IMR-90 (cell line): ENCODE results near the gene PTRHD1. TPM values are rescaled to one million over a fixed set of nuclear protein-coding genes. Genes with fewer than 3 reads are reported as not detected.

Source experiments
- ATAC-seq: fragments of 200-7000 bp; cut with Tn5 transposase; 2 replicates; pipeline ENCODE4 v1.9.1; 2020; ENCODE audit warnings: low read depth, mild to moderate bottlenecking, moderate library complexity
- BruUV-seq: library from RNA; stranded (reverse); fragments of 400-500 nt; replicated peaks from 2 replicates; lab custom pipeline; 2021; lab: Mats Ljungman, UMichigan
- CTCF ChIA-PET: fragments of 300-600 bp; formaldehyde crosslinking; extraction: SDS; loops from one replicate; lab custom pipeline; 2021; ENCODE audit warnings: antibody characterized with exemption; lab: Yijun Ruan, JAX
- POLR2A ChIA-PET: fragments of 300-600 bp; sonication (Branson Sonifier 250); formaldehyde crosslinking; loops from one replicate; lab custom pipeline; 2022; ENCODE audit warnings: antibody characterized with exemption; ENCODE audit not compliant: unreplicated experiment; lab: Charles Lee
- DNase-seq: peaks from one replicate; pipeline ENCODE4 v3.0.0; 2013
- H2AFZ ChIP-seq: replicated peaks from 2 replicates; pipeline ENCODE3; 2013; ENCODE audit warnings: low read length, mild to moderate bottlenecking; ENCODE audit not compliant: poor library complexity
- H2AK5ac ChIP-seq: 2 replicates; pipeline ENCODE4 v1.6.1; 2013; ENCODE audit warnings: low read depth, low read length, inconsistent platforms
- H2AK9ac ChIP-seq: replicated peaks from 2 replicates; pipeline ENCODE3; 2013; ENCODE audit warnings: mild to moderate bottlenecking, low read depth, low read length, moderate library complexity; ENCODE audit not compliant: poor library complexity
- H2BK120ac ChIP-seq: 2 replicates; pipeline ENCODE4 v1.6.1; 2013; ENCODE audit warnings: low read depth, low read length, inconsistent platforms
- H2BK15ac ChIP-seq: 3 replicates; pipeline ENCODE4 v1.6.1; 2013; ENCODE audit warnings: low read depth, low read length, inconsistent platforms
- H2BK20ac ChIP-seq: 2 replicates; pipeline ENCODE4 v1.6.1; 2013; ENCODE audit warnings: low read depth, mild to moderate bottlenecking, inconsistent platforms, low read length, moderate library complexity
- H2BK5ac ChIP-seq: 2 replicates; pipeline ENCODE4 v1.6.1; 2013; ENCODE audit warnings: mild to moderate bottlenecking, low read depth, low read length, inconsistent platforms; ENCODE audit not compliant: poor library complexity, severe bottlenecking
- H3K14ac ChIP-seq: replicated peaks from 2 replicates; pipeline ENCODE4 v1.6.1; 2013; ENCODE audit warnings: low read depth, low read length, inconsistent platforms
- H3K18ac ChIP-seq: 2 replicates; pipeline ENCODE4 v1.6.1; 2013; ENCODE audit warnings: low read depth, low read length, control low read depth
- H3K23ac ChIP-seq: 2 replicates; pipeline ENCODE4 v1.6.1; 2013; ENCODE audit warnings: low read depth, low read length, inconsistent platforms
- H3K27ac ChIP-seq: 2 replicates; pipeline ENCODE4 v1.5.1; 2013; ENCODE audit warnings: mild to moderate bottlenecking, control low read depth, low read length; ENCODE audit not compliant: insufficient read depth
- H3K27me3 ChIP-seq: 2 replicates; pipeline ENCODE4 v1.6.1; 2013; ENCODE audit warnings: low read length; ENCODE audit not compliant: control insufficient read depth, insufficient read depth
- H3K36me3 ChIP-seq: 2 replicates; pipeline ENCODE4 v1.6.1; 2013; ENCODE audit warnings: low read length, mixed read lengths; ENCODE audit not compliant: control insufficient read depth, insufficient read depth
- H3K4ac ChIP-seq: 2 replicates; pipeline ENCODE4 v1.6.1; 2013; ENCODE audit warnings: low read depth, low read length, inconsistent platforms
- H3K4me1 ChIP-seq: 2 replicates; pipeline ENCODE4 v1.6.1; 2013; ENCODE audit warnings: low read length, mixed read lengths; ENCODE audit not compliant: control insufficient read depth, insufficient read depth
- H3K4me2 ChIP-seq: 2 replicates; pipeline ENCODE4 v1.6.1; 2013; ENCODE audit warnings: low read depth, mild to moderate bottlenecking, control low read depth, low read length, moderate library complexity
- H3K4me3 ChIP-seq: 2 replicates; pipeline ENCODE4 v1.5.1; 2013; ENCODE audit warnings: low read depth, mild to moderate bottlenecking, control low read depth, low read length, moderate library complexity; ENCODE audit not compliant: insufficient read depth
- H3K56ac ChIP-seq: 2 replicates; pipeline ENCODE4 v1.6.1; 2013; ENCODE audit warnings: low read length, inconsistent platforms; ENCODE audit not compliant: insufficient read depth; ENCODE audit errors: extremely low read depth
- H3K79me1 ChIP-seq, 2 experiments: 2 replicates each; pipeline ENCODE4 v1.6.1; 2013; ENCODE audit warnings: low read length in 2 of 2, inconsistent platforms in 1 of 2, low read depth in 1 of 2
- H3K9ac ChIP-seq: 2 replicates; pipeline ENCODE4 v1.6.1; 2013; ENCODE audit warnings: low read depth, low read length, control low read depth
- H3K9me1 ChIP-seq: 2 replicates; pipeline ENCODE4 v1.6.1; 2013; ENCODE audit warnings: low read length, inconsistent platforms; ENCODE audit not compliant: insufficient read depth
- H3K9me3 ChIP-seq: 2 replicates; pipeline ENCODE4 v1.6.1; 2013; ENCODE audit warnings: low read length; ENCODE audit not compliant: control insufficient read depth, insufficient read depth
- H4K20me1 ChIP-seq: 2 replicates; pipeline ENCODE4 v1.6.1; 2013; ENCODE audit warnings: low read length, inconsistent platforms; ENCODE audit not compliant: insufficient read depth
- H4K5ac ChIP-seq: 2 replicates; pipeline ENCODE4 v1.6.1; 2013; ENCODE audit warnings: mild to moderate bottlenecking, low read depth, low read length, control low read depth
- H4K8ac ChIP-seq, 2 experiments: 2 replicates each; pipeline ENCODE4 v1.6.1; 2013; ENCODE audit warnings: low read depth in 2 of 2, low read length in 2 of 2, control low read depth in 1 of 2, inconsistent platforms in 1 of 2
- H4K91ac ChIP-seq: 2 replicates; pipeline ENCODE4 v1.6.1; 2013; ENCODE audit warnings: low read depth, low read length, inconsistent platforms; ENCODE audit not compliant: insufficient read depth
- RAD21 ChIP-seq: IDR thresholded peaks from 2 replicates; pipeline ENCODE4 v1.6.1; 2012; ENCODE audit warnings: low read length, improper control_type of control experiment
- SMC3 ChIP-seq: fragments of 150-350 bp; IDR thresholded peaks from 2 replicates; pipeline ENCODE4 v1.6.1; 2016; ENCODE audit warnings: low read depth, mild to moderate bottlenecking, antibody characterized with exemption, low read length, moderate library complexity
- WGBS, 2 experiments: methylation state at CpG; one replicate each; pipeline versions ENCODE4 v1.1.5 to v1.1.7; 2013; ENCODE audit warnings: missing lambda C conversion rate in 2 of 2; ENCODE audit not compliant: insufficient read length in 1 of 2; ENCODE audit errors: extremely low coverage in 2 of 2; 5-methylcytosine and 5-hydroxymethylcytosine counted together
- dilution Hi-C: fragments of 300-500 bp; cut with HindIII; formaldehyde crosslinking; loops from one replicate; pipeline ENCODE4 v1.14.3; 2018; ENCODE audit warnings: low sequenced_read_pairs; ENCODE audit not compliant: unreplicated experiment
- in situ Hi-C: fragments of 300-500 bp; cut with MboI; formaldehyde crosslinking; loops from 3 replicates; pipeline ENCODE4 v1.14.3; 2019; ENCODE audit warnings: low sequenced_read_pairs, inconsistent platforms, mixed read lengths
- intact Hi-C: fragments of 100-400 bp; cut with micrococcal nuclease; formaldehyde crosslinking; loops from 2 replicates; pipeline ENCODE4 v1.10.0; 2022
- polyA plus RNA-seq, 3 experiments: library from polyadenylated mRNA; depleted of rRNA; stranded (reverse); fragments of >200 nt; gene quantifications; 2 replicates each; pipeline ENCODE4 v1.2.3, GENCODE V29; 2012; ENCODE audit warnings: low replicate concordance in 1 of 3
- total RNA-seq: library from RNA; depleted of rRNA; stranded (reverse); fragments of >200 nt; gene quantifications from 2 replicates; pipeline ENCODE4 v1.2.3, GENCODE V29; 2012
- TF ChIP-seq, protein P1 (sequence below): conservative IDR thresholded peaks from 2 replicates; pipeline ENCODE4 v1.5.1; 2012; ENCODE audit warnings: mild to moderate bottlenecking, low read depth, low read length, improper control_type of control experiment

Gene PTRHD1
- total and polyA plus RNA-seq, 2 of the 4 experiments (the other 2 are of a cell fraction), result 11.7 to 30.9 TPM

DNA sequence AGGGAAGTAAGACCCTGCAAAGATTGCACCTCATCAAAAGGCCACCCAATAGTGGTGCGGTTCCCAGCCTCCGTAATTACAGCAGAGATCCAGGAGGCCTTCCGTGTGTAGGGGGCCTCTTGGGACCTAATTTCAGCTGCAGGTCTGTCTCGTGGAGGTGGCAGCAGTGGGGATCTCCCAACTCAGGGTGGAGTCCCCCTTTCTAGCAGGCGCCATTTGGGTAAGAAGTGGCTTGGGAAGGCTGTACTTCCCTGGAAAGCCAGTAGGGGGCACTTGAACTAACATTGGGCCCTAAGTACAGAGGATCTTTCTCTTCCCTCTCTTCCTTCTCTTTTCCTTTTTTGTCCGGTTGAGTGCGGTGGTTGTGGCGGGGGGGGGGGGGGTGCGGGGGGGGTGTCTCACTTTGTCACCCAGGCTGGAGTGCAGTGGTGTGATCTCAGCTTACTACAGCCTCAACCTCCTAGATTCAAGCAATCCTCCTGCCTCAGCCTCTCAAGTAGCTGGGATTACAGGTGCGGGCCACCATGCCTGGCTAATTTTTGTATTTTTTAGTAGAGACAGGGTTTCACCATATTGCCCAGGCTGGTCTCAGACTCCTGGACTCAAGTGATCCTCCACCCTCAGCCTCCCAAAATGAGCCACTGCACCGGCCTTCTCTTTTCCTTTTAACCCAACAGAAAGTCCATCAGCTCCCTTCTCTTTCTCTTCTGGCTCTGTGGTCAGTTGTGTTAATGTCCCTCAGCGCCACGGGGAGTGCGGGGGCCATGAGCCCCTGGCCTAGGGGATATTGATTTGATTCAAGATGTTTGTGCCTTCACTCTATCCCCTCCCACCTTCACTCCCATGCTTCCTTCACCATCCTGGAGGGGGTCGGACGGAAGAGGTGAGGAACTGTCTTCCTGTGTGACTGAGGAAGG, 32.0 kb upstream of the PTRHD1 start:
- no peak overlapping the region for H2BK15ac ChIP-seq
- no TSS peak for BruUV-seq
- TF ChIP-seq RAD21 (peak; percentile 11; the same call in 1 of the 2 replicates), SMC3 (no peak)
- TF ChIP-seq, protein P1, sequence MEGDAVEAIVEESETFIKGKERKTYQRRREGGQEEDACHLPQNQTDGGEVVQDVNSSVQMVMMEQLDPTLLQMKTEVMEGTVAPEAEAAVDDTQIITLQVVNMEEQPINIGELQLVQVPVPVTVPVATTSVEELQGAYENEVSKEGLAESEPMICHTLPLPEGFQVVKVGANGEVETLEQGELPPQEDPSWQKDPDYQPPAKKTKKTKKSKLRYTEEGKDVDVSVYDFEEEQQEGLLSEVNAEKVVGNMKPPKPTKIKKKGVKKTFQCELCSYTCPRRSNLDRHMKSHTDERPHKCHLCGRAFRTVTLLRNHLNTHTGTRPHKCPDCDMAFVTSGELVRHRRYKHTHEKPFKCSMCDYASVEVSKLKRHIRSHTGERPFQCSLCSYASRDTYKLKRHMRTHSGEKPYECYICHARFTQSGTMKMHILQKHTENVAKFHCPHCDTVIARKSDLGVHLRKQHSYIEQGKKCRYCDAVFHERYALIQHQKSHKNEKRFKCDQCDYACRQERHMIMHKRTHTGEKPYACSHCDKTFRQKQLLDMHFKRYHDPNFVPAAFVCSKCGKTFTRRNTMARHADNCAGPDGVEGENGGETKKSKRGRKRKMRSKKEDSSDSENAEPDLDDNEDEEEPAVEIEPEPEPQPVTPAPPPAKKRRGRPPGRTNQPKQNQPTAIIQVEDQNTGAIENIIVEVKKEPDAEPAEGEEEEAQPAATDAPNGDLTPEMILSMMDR, result peak; percentile 33; the same call in 1 of the 2 replicates
- H2AK9ac ChIP-seq, result no peak overlapping the region
- peaks cover 0 to 24% of the 10 kb centered on the region in 2 experiments; a peak in 1 of 4 replicates for H3K79me1 ChIP-seq
- CTCF ChIA-PET, result no interaction called here
- H2AFZ ChIP-seq, result no peak overlapping the region
- H3K23ac ChIP-seq, result no peak overlapping the region
- H3K27ac ChIP-seq, result no peak overlapping the region
- DNase-seq (no peak), ATAC-seq (no peak)
- H3K9ac ChIP-seq, result no peak overlapping the region
- H2BK5ac ChIP-seq, result no peak overlapping the region
- intact Hi-C loops, result loop anchor here (5.0 kb wide), 2 partner anchors 147 to 333 kb away; partner anchors contain the start of genes DNAJC27 and NCOA1
- H2BK20ac ChIP-seq, result no peak overlapping the region
- H4K8ac ChIP-seq, result no peak overlapping the region
- H3K18ac ChIP-seq, result no peak overlapping the region
- H3K36me3 ChIP-seq, result peaks cover 34% of the 10 kb centered on the region
- H3K9me3 ChIP-seq, result no peaks in the 10 kb centered on the region
- H3K4me2 ChIP-seq, result no peak overlapping the region
- dilution Hi-C loops, result no loop called here
- no peak overlapping the region for H2BK120ac ChIP-seq
- H4K5ac ChIP-seq, result no peak overlapping the region
- no peak overlapping the region for H2AK5ac ChIP-seq
- 0 out of 2 replicates have a peak overlapping the region, but pooled peaks have one; percentile 22 for H3K4ac ChIP-seq
- in situ Hi-C loops, result loop anchor here (5.0 kb wide), 2 partner anchors 213 to 418 kb away; no protein-coding TSS in a partner anchor
- 0 out of 2 replicates have a peak, but pooled peaks cover 4% of the 10 kb centered on the region for H4K20me1 ChIP-seq
- H3K14ac ChIP-seq, result no peak overlapping the region
- 100% methylated on average over 1 of the region's 16 CpGs; no CpG with 5 or more reads in 1 of the 2 experiments for WGBS, 2 experiments
- H3K27me3 ChIP-seq, result no peaks in the 10 kb centered on the region
- H3K56ac ChIP-seq, result no peak overlapping the region
- no peak overlapping the region for H4K91ac ChIP-seq
- 0 out of 2 replicates have a peak, but pooled peaks cover 2% of the 10 kb centered on the region for H3K9me1 ChIP-seq
- H3K4me3 ChIP-seq, result no peak overlapping the region
- POLR2A ChIA-PET, result interaction anchor here (0.6 kb wide), 1 partner anchor 160 kb away, joined by 3 read pairs; no protein-coding TSS in a partner anchor
- no peaks in the 10 kb centered on the region for H3K4me1 ChIP-seq
